PFSK-1 (cell line): ENCODE results near the gene NFATC3.

Source experiments
- POLR2AphosphoS5 ChIP-seq: IDR thresholded peaks from 2 replicates; pipeline ENCODE4 v1.6.1; 2012; ENCODE audit warnings: low read depth, mild to moderate bottlenecking, control low read depth, low read length, moderate library complexity
- SIN3A ChIP-seq: IDR thresholded peaks from 2 replicates; pipeline ENCODE4 v1.6.1; 2012; ENCODE audit warnings: mild to moderate bottlenecking, low read length, moderate library complexity, borderline replicate concordance; ENCODE audit not compliant: insufficient read depth
- TAF1 ChIP-seq: IDR thresholded peaks from 2 replicates; pipeline ENCODE4 v1.6.1; 2012; ENCODE audit warnings: low read length, control low read depth, borderline replicate concordance; ENCODE audit not compliant: insufficient read depth

GRCh38 chr16:68097895-68098294, 12.7 kb downstream of the NFATC3 start:
- TF ChIP-seq TAF1, result no peak
- TF ChIP-seq SIN3A, result no peak
- no peak for TF ChIP-seq POLR2AphosphoS5
